GM21825 (cell line): ENCODE data around the gene SGCG.
"Not testable (repeated sequence)": the region's sequence is repeated elsewhere in the genome, so short reads cannot be mapped to it uniquely, and the experiment has no call there.

Source experiments
- ATAC-seq: cut with Tn5 transposase; IDR thresholded peaks from one replicate; pipeline ENCODE4 v1.9.1; 2021; ENCODE audit warnings: mild to moderate bottlenecking, moderate library complexity; ENCODE audit not compliant: unreplicated experiment

SGCG gene

DNA sequence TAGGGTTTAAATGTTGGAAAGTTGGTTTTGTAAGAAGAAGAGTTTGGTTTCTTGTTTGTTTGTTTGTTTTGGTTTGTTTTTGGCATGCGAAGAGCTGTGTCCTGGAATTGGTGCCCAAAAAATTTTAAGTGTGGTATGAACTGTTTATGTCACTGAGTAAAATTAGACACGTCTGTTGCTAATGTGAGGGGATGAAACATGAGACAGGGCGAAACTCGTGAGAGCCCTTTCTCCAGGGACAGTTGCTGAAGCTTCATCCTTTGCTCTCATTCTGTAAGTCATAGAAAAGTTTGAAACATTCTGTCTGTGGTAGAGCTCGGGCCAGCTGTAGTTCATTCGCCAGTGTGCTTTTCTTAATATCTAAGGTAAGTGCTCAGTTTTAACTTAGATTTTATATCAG, at the start of gene SGCG:
Gene SGCG, plus strand, starts transcription at position 269 of the 400 bp plus-strand sequence. CDS start 22,716 bp downstream, outside the sequence.
- no peak for ATAC-seq

DNA sequence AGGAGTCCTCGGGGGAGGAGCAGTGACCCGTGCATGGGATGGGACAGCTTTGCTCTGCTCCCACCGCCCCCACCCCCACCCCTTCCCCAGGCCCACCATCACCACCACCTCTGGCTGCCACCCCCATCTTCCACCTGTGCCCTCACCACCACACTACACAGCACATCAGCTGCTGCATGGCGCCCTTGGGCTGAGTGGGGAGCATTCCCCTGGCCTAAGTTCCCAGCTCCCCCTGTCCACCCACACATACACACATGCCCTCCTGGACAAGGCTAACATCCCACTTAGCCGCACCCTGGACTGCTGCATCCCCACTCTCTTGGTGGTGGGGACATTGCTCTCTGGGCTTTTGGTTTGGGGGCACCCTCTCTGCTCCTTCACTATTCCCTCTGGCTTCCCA, 46.2 kb upstream of the SGCG start:
- ATAC-seq = no peak

DNA sequence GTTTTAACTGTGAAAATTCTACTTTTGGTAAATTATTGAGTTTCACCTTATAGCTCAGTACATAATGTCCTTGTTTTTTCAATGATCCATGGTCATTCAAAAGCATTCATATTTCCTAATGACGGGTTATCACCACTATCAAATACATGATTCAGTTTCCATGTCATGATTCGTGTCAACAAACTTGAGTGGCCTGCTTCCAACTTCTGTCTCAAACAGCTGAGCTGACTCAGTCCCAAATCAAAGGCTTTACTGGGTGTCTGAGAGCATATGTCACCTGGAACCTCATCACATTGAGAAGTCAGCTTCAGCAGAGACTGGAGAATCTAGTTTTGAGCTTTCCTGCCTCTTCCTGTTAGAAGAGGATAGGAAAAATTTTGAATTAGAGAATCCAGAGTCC, 40.3 kb upstream of the SGCG start:
- ATAC-seq = no peak

DNA sequence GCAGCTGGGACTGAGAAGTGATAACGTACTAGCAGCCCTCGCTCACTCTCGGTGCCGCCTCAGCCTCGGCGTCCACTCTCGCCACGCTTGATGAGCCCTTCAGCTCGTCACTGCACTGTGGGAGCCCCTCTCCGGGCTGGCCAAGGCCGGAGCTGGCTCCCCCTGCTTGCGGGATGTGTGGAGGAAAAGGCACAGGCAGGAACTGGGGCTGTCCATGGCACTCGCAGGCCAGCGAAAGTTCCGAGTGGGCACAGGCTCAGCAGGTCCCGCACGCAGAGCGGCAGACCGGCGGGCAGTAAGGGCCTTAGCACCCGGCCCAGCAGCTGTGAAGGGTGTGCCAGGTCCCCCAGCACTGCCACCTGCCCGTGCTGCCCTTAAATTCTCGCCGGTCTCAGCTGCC, 38.8 kb upstream of the SGCG start:
- no peak for ATAC-seq

DNA sequence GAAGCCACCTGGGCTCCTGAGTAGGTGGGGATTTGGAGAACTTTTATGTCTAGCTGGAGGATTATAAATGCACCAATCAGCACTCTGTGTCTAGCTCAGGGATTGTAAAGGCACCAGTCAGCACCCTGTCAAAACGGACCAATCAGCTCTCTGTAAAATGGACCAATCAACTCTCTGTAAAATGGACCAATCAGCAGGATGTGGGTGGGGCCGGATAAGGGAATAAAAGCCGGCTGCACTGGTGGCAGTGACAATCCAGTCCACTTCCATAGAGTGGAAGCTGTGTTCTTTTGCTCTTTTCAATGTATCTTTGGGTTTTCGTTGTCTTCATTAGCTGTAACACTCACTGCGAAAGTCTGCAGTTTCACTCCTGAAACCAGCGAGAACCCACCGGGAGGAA, 38.2 kb upstream of the SGCG start:
- ATAC-seq = not testable (repeated sequence)

GRCh38 chr13:23144431-23144830, 36.3 kb upstream of the SGCG start:
- ATAC-seq = no peak

DNA sequence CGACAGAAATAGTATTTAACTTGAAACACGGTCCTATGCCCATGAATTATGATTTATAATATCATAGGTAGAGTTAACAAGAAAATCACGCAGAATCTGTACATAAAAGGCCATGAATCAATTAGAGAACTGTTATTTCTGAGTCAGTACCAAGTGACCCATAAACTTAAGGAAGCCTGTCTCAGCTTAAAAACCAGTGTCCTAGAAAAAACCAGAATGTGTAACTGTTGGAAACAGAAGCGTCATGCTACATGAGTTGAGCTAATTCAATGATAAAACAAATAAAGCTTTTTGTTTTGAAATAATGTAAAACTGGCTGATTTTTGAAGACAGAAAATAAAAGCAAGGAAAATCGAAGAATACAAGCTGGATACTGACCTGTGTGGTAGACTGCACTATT, 34.8 kb upstream of the SGCG start:
- ATAC-seq = no peak

DNA sequence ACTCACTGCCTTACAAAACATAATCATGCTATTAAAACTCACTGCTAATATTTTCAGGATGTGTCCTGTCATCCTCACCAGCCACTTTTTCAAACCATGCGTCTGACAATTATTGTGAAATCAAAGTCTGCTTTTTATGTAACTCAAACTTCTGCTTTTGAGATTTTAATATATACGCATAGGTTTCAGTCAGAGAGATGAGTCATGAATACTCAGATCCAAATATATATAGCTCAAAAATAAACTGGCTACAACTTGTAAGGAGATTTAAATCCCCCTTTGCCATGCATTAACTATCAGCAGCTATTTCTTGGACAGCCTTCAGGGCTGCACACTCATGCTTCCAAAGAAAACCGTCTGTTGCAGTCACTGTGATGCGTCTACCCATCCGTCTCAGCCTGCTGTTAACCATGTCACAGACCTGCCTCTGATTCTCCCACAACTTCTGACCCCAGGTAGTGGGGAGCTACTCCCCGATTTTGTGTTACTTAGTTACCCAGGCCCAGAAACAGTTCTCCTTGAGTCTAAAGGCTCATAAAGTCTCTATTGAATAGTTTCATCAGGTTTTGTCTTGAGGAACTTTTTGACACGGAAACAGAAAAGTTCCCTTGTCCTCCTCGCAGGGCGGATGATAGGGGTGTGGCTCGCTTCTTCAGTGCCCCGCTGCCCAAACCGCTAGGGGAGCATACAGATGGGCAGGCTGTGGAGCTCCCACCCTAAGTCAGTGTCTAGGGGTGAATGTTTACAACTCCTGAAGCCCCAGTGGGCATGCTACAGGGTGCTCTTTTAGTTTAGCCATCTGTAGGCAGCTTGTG, 33.8 kb upstream of the SGCG start:
- no peak for ATAC-seq

DNA sequence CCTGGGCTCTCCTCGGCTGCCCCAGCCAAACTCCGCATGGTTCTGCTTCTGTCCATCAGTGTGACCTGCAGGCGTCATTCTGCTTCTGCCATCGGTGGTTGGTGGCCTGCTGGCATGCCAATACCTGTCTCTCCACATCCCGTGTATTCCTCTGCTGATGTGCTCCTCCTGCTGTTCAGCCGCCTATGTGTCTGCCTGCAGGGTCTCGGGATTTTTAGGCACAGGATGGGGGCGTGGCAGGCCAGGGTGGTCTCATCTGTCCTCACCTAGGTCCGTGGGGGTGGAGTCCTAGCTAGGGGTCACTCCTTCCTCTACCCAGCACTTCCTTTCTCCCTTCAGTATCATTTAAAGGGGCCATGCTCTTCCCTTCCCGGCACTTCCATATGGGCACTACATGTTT, 33.0 kb upstream of the SGCG start:
- no peak for ATAC-seq

- ATAC-seq = no peak
Measured at GRCh38 chr13:23157781-23158180, 23.0 kb upstream of the SGCG start.

DNA sequence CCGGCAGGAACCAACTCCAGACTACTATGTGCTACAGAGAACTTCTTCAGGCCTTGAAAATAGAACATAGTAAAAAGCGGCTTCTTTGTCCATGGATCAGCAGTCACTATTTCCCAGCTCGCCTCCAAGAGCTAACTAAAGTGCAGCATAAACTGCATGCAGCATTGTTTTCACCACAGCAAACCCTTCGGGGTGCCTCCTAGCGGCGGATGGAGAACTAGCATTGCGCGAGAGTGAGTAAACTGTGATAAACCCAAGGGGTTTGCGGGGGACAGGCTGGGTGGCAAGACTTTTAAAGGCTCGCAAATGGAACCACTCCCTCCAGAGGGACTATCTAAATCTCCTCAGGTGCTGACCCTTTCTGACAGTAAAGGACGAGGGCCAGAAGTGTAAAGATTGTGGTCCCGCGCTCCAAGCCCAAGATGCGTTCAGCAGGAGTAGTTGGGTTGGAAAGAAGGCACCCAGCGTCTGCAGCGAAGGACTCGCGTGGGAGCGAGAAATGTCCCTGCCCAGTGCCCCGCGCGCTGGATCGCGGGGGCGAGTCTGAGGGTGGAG, 21.5 kb upstream of the SGCG start:
- ATAC-seq = no peak

GRCh38 chr13:23159760-23160637, 20.8 kb upstream of the SGCG start:
- no peak for ATAC-seq

GRCh38 chr13:23160638-23161480, 19.9 kb upstream of the SGCG start:
- no peak for ATAC-seq

DNA sequence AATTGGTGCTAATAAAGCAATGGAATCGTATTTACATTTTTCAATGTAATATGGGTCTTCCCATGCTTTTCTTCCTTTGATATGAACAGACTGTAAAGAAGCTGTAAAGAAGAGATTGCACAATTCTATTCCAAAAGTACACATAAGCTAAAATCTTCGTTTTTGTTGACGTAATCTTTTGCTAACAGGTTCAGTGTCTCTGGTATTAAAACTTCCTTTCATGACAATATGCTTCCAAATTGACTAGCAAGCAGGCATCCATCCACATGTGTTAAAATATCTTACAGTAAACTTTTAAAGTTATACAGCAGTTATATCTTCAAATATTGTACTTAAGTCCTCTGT, 19.3 kb upstream of the SGCG start:
- ATAC-seq = no peak

GRCh38 chr13:23175920-23176319, 4.9 kb upstream of the SGCG start:
- ATAC-seq = no peak

- ATAC-seq = no peak
Measured at GRCh38 chr13:23182142-23182541, 1.4 kb downstream of the SGCG start.

GRCh38 chr13:23183292-23183691, 2.5 kb downstream of the SGCG start:
- ATAC-seq = no peak

DNA sequence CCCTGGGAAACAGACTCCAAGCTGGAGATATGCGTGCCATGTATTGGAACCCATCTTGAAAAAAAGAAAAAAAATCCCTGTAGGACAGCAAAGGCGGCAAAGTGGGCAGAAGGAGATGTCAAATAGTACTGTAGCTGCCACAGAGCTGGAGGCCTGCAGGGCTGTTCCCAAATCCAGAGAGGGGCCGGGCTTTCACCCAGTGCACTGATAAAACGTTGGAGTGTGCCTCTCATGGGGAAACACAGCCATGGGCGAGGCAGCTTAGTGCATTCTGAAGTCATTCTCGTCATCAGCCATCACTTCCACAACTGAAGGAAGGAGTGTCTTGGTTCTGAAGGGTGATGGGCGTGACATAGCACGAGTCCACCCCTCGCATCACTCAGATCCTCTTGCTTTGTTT, 4.8 kb downstream of the SGCG start:
- ATAC-seq = no peak

GRCh38 chr13:23201870-23202269, 21.1 kb downstream of the SGCG start:
- no peak for ATAC-seq

- ATAC-seq = no peak
Measured at GRCh38 chr13:23202383-23202782, 21.6 kb downstream of the SGCG start.

DNA sequence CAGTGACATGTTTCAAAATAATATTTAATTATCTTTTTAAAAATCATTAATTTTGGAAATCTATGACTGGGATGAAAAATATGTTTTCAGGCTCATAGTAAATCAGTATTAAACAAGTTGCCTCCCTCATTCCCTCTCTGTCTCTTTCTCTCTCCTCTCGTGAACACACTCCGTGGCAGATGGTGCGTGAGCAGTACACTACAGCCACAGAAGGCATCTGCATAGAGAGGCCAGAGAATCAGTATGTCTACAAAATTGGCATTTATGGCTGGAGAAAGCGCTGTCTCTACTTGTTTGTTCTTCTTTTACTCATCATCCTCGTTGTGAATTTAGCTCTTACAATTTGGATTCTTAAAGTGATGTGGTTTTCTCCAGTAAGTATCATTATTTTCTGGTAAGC, 22.7 kb downstream of the SGCG start:
- no peak for ATAC-seq
